C4-2B (cell line): ENCODE measurements around the gene ZSCAN12.

ENCODE experiments used
- H3K27ac ChIP-seq: fragments of 450-650 bp; 2 replicates; pipeline ENCODE4 v1.5.1; 2017
- CTCF ChIP-seq: fragments of 450-650 bp; conservative IDR thresholded peaks from 2 replicates; pipeline ENCODE4 v1.5.1; 2017; ENCODE audit warnings: mild to moderate bottlenecking
- ZFX ChIP-seq: fragments of 450-650 bp; IDR thresholded peaks from 2 replicates; pipeline ENCODE4 v1.6.1; 2017

The ZSCAN12 gene

GRCh38 chr6:28351087-28351486, 48.5 kb downstream of the ZSCAN12 start:
- no peak overlapping the region for H3K27ac ChIP-seq
- TF ChIP-seq ZFX (no peak), CTCF (no peak)

GRCh38 chr6:28349892-28350737, 49.4 kb downstream of the ZSCAN12 start, which contains the start of gene ZKSCAN3:
Gene ZKSCAN3, plus strand, starts transcription at chr6:28349947. Its CDS starts 9,640 bp downstream, at chr6:28359587.
- TF ChIP-seq ZFX (peak; percentile 46), CTCF (no peak)
- H3K27ac ChIP-seq = peak within 1 kb of the TSS; percentile 69

GRCh38 chr6:28349344-28349891, 50.1 kb downstream of the ZSCAN12 start:
- H3K27ac ChIP-seq = peak overlapping the region; percentile 69
- TF ChIP-seq ZFX = no peak
- no peak for TF ChIP-seq CTCF

- TF ChIP-seq CTCF = no peak
- no peak for TF ChIP-seq ZFX
- H3K27ac ChIP-seq = no peak overlapping the region
Observed at GRCh38 chr6:28347119-28347518, 52.4 kb downstream of the ZSCAN12 start.

- TF ChIP-seq ZFX (no peak), CTCF (no peak)
- H3K27ac ChIP-seq = no peak overlapping the region
Observed at GRCh38 chr6:28345201-28345600, 54.3 kb downstream of the ZSCAN12 start.

GRCh38 chr6:28343898-28344677, 55.5 kb downstream of the ZSCAN12 start:
- TF ChIP-seq CTCF (no peak), ZFX (no peak)
- no peak overlapping the region for H3K27ac ChIP-seq
